22Rv1 (cell line): ENCODE measurements around the gene ADGRB3.

ENCODE experiments used
- CTCF ChIP-seq: fragments of 450-650 bp; IDR thresholded peaks from 2 replicates; pipeline ENCODE4 v1.5.1; 2017; ENCODE audit warnings: mild to moderate bottlenecking
- ZFX ChIP-seq: fragments of 450-650 bp; IDR thresholded peaks from 2 replicates; pipeline ENCODE4 v1.6.1; 2017; ENCODE audit warnings: antibody characterized with exemption, borderline replicate concordance

GRCh38 chr6:68673255-68673654 lies 38.2 kb downstream of the ADGRB3 start:
- TF ChIP-seq CTCF, result no peak
- no peak for TF ChIP-seq ZFX
